Upper lobe of left lung (tissue), 6 donors: ENCODE measurements around the gene DUSP2. TPM values are rescaled to one million over a fixed set of nuclear protein-coding genes. Genes with fewer than 3 reads are reported as not detected.
"Not testable (repeated sequence)": the region's sequence is repeated elsewhere in the genome, so short reads cannot be mapped to it uniquely, and the experiment has no call there.

ENCODE experiments used
- ATAC-seq, 2 donors: fragments of 200-7000 bp; cut with Tn5 transposase; one replicate each; pipeline ENCODE4 v1.9.1; 2022; ENCODE audit warnings: mild to moderate bottlenecking in 2 of 2, moderate library complexity in 2 of 2; ENCODE audit not compliant: low FRiP score in 2 of 2
- DNase-seq, 2 donors: peaks; one replicate each; pipeline ENCODE4 v3.0.0-alpha.2; 2019 to 2020
- H3K27ac ChIP-seq, 4 donors: fragments of 200-600 bp; sonication (generic); one replicate each; pipeline ENCODE4 v1.5.1; 2016 to 2019
- H3K27me3 ChIP-seq, 4 donors: fragments of 200-600 bp; sonication (generic); one replicate each; pipeline ENCODE4 v1.5.1; 2017 to 2019
- H3K36me3 ChIP-seq, 4 donors: fragments of 200-600 bp; sonication (generic); one replicate each; pipeline ENCODE4 v1.5.1; 2016 to 2019
- H3K4me1 ChIP-seq, 4 donors: fragments of 200-600 bp; sonication (generic); one replicate each; pipeline ENCODE4 v1.5.1; 2018 to 2019
- H3K4me3 ChIP-seq, 4 donors: fragments of 200-600 bp; sonication (generic); one replicate each; pipeline ENCODE4 v1.5.1; 2017 to 2019; ENCODE audit warnings: mild to moderate bottlenecking in 2 of 4, moderate library complexity in 1 of 4
- H3K9me3 ChIP-seq, 4 donors: fragments of 200-600 bp; sonication (generic); one replicate each; pipeline ENCODE4 v1.5.1; 2018 to 2019
- CTCF ChIP-seq, 6 experiments: fragments of 450-650 bp in 4 of 6; fragments of 200-600 bp in 2 of 6; sonication (generic) in 2 of 6; IDR thresholded peaks; one replicate each; pipeline ENCODE4 v1.5.1; 2016 to 2019; ENCODE audit warnings: antibody characterized with exemption in 6 of 6
- EP300 ChIP-seq, 4 donors: sonication (generic); formaldehyde crosslinking; IDR thresholded peaks; one replicate each; pipeline ENCODE4 v1.5.1; 2017; ENCODE audit warnings: antibody characterized with exemption in 4 of 4, control low read depth in 2 of 4
- POLR2A ChIP-seq, 4 donors: fragments of 450-650 bp; IDR thresholded peaks; one replicate each; pipeline ENCODE4 v1.5.1; 2016 to 2017; ENCODE audit warnings: antibody characterized with exemption in 4 of 4, mild to moderate bottlenecking in 2 of 4
- POLR2AphosphoS5 ChIP-seq, 2 donors: sonication (generic); formaldehyde crosslinking; IDR thresholded peaks; one replicate each; pipeline ENCODE4 v1.5.1; 2017; ENCODE audit warnings: antibody characterized with exemption in 2 of 2
- WGBS, 2 donors: methylation state at CpG; one replicate each; pipeline ENCODE4 v1.1.5; 2017 to 2018; 5-methylcytosine and 5-hydroxymethylcytosine counted together
- total RNA-seq, 6 donors: library from RNA; depleted of rRNA in 4 of 6; stranded (reverse); fragments of >200 nt in 4 of 6; gene quantifications; one replicate each; pipeline versions ENCODE4 v1.1.0 to v1.2.1, GENCODE V29; 2016 to 2021
- donor health status: DM: no; HTN: no; CAD: no; lungs with moderate emphysema.
- donor health status: DM: no; HTN: yes; CAD: no; lungs with severe emphysema.

DUSP2 gene
- total RNA-seq, 6 donors from 2014 or later = 6.9 to 21.0 (median 12.5) TPM

- Histone ChIP-seq H3K36me3 (no peaks in the 10 kb centered on the region), H3K4me3 (peak overlapping the region in 3 of 4 donors; percentile 70 to 84 (median 71)), H3K27ac (peak overlapping the region in 2 of 4 donors; percentile 76 to 82), H3K9me3 (no peaks in the 10 kb centered on the region), H3K4me1 (peaks cover 12 to 49% (median 27%) of the 10 kb centered on the region in 4 donors), H3K27me3 (peaks cover 0 to 5% (median 0%) of the 10 kb centered on the region in 4 donors)
- WGBS, 2 donors = 74 to 79% methylated on average over 18 to 23 of the region's 23 CpGs
- ATAC-seq = no peak
- DNase-seq = no peak
- TF ChIP-seq CTCF (IDR thresholded peaks at IDR 0.05) (peak in 3 of 6 experiments; percentile 15 to 34 (median 31)), POLR2AphosphoS5 (IDR thresholded peaks at IDR 0.05) (no peak)
These were observed 1.3 kb downstream of the DUSP2 start for GRCh38 chr2:96143848-96144480.

GRCh38 chr2:96143231-96143847, 1.9 kb downstream of the DUSP2 start:
- peaks cover 0 to 5% (median 0%) of the 10 kb centered on the region in 4 donors for H3K27me3 ChIP-seq
- H3K4me1 ChIP-seq = peaks cover 16 to 49% (median 27%) of the 10 kb centered on the region in 4 donors
- no peak for ATAC-seq
- no peaks in the 10 kb centered on the region for H3K36me3 ChIP-seq
- 87 to 93% methylated on average over 10 of the region's 10 CpGs for WGBS, 2 donors
- DNase-seq = no peak
- TF ChIP-seq POLR2AphosphoS5 (IDR thresholded peaks at IDR 0.05) = no peak
- no peak for TF ChIP-seq POLR2A (IDR thresholded peaks at IDR 0.05)
- TF ChIP-seq CTCF (IDR thresholded peaks at IDR 0.05) = no peak
- TF ChIP-seq EP300 (IDR thresholded peaks at IDR 0.05) = no peak
- peak overlapping the region in 3 of 4 donors; percentile 70 to 84 (median 71) for H3K4me3 ChIP-seq
- peak overlapping the region in 2 of 4 donors; percentile 35 to 76 for H3K27ac ChIP-seq
- no peaks in the 10 kb centered on the region for H3K9me3 ChIP-seq

- ATAC-seq = no peak
- no peaks in the 10 kb centered on the region for H3K9me3 ChIP-seq
- H3K27ac ChIP-seq = no peak overlapping the region
- no peak for DNase-seq
- WGBS, 2 donors = 78 to 80% methylated on average over 11 to 26 of the region's 26 CpGs
- H3K27me3 ChIP-seq = peaks cover 0 to 5% (median 0%) of the 10 kb centered on the region in 4 donors
- peak overlapping the region in 1 of 4 donors; percentile 84 for H3K4me3 ChIP-seq
- peaks cover 17 to 44% (median 24%) of the 10 kb centered on the region in 4 donors for H3K4me1 ChIP-seq
- no peaks in the 10 kb centered on the region for H3K36me3 ChIP-seq
- TF ChIP-seq POLR2A (IDR thresholded peaks at IDR 0.05) = no peak
- no peak for TF ChIP-seq POLR2AphosphoS5 (IDR thresholded peaks at IDR 0.05)
- TF ChIP-seq EP300 (IDR thresholded peaks at IDR 0.05) = no peak
- TF ChIP-seq CTCF (IDR thresholded peaks at IDR 0.05) = no peak
These were observed 2.8 kb downstream of the DUSP2 start for GRCh38 chr2:96142217-96143113.

- H3K4me1 ChIP-seq = peaks cover 14 to 37% (median 22%) of the 10 kb centered on the region in 4 donors
- H3K9me3 ChIP-seq, ATAC-seq, H3K27me3 ChIP-seq, H3K4me3 ChIP-seq, H3K36me3 ChIP-seq, H3K27ac ChIP-seq, DNase-seq: not testable (repeated sequence)
- WGBS, 2 donors = 93 to 95% methylated on average over 5 of the region's 5 CpGs
These were observed 3.6 kb downstream of the DUSP2 start for GRCh38 chr2:96141624-96141967.
